DMS53 treated with DMSO at 0.1 percent for 48 hours (cell line): ENCODE measurements around the gene PRR5.

ENCODE experiments used
- DNase-seq: peaks from one replicate; lab custom pipeline; 2025; ENCODE audit not compliant: unreplicated experiment; lab: John Stamatoyannopoulos, UW

PRR5 gene

GRCh38 chr22:44782363-44782963, 80.5 kb downstream of the PRR5 start:
- no peak for DNase-seq

GRCh38 chr22:44783091-44783490, 81.1 kb downstream of the PRR5 start:
- DNase-seq = no peak

- DNase-seq = no peak
Measured at GRCh38 chr22:44783581-44783980, 81.6 kb downstream of the PRR5 start.

GRCh38 chr22:44786136-44786535, 84.1 kb downstream of the PRR5 start:
- no peak for DNase-seq

GRCh38 chr22:44786610-44787009, 84.6 kb downstream of the PRR5 start:
- DNase-seq = no peak
